Fibroblast of skin of back (primary cell): ENCODE results near the gene MT4.
A peak's percentile ranks its signal among the peaks of the same experiment; 100 is the strongest.
"Not testable (repeated sequence)": the region's sequence is repeated elsewhere in the genome, so short reads cannot be mapped to it uniquely, and the experiment has no call there.

ENCODE experiments used
- DNase-seq: peaks from one replicate; pipeline ENCODE4 v3.0.0-alpha.2; 2013

Gene MT4

DNA sequence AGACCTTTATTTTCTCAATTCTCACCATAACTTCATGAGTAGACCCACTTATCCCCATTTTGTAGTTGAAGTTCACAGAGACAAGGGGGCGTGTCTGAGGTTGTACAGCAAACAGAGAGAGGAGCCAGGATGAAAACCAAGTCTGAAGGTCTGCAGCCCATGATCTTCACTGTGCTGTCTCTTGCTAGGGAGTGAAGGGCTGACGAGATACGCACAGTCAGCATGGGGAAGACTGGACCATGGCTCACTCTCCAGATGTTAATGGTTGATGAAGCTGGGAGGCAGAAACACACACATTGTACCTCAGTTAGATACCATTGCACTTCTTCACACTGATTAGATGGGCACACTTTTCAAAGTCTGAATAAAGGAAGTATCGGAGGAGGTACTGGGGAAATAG is 5.8 kb upstream of the MT4 start:
- DNase-seq: no peak

DNA sequence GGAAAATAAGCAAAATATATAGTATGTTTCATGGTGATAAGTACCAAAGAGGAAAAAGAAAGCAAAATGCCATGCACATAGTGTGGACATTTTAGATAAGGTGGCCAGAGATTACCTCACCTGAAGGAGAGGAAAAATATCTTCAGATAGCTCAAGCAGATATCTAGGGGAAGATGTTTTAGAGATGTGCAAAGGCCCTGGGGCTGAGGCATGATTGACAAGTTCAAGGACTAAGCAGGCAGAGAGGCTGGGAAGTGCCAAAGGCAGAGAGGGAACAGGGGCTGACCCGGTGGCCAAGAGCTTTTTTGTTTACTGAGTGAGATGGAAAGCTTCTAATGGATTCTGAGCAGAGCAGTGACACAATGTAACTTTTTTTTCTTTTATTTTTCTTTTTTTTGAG is 4.4 kb upstream of the MT4 start:
- DNase-seq: no peak

DNA sequence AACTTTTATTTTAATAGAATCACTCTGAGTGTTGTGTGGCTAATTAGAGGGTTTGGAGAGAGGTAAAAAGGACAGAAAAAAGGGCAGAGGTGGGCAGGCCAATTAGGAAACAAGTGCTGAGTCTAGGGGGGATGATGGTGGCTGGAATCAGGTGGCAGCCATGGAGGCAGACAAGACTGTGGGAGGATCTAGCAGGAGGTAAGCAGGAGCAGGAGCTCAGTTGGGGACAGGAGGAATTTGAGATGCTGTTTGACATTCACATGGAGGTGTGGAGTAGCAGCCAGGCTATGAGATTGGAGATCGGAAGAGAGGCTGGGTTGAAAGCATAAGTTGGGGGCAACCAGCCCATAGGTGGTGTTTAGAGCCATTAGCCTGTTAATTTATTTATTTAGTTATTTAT is 3.7 kb upstream of the MT4 start:
- no peak for DNase-seq

DNA sequence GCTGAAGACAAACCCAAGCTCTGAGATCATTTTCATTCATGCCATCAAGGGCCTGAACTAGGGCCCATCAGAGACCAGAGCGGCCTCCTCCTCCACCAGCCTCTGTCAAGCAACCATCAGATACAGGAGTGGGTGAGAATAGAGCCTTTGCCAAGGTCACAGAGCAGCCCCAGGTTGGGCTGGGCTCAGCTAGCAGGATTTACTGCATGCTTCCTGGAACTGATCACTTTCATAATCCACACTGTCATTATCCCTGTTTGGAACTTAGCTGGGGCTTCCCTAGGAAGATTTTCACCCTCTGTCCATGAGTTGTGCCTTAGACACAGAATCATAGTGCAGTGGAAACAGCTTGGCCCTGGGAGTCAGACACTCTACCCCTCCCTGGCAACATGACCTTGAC is 5.1 kb downstream of the MT4 start:
- no peak for DNase-seq

DNA sequence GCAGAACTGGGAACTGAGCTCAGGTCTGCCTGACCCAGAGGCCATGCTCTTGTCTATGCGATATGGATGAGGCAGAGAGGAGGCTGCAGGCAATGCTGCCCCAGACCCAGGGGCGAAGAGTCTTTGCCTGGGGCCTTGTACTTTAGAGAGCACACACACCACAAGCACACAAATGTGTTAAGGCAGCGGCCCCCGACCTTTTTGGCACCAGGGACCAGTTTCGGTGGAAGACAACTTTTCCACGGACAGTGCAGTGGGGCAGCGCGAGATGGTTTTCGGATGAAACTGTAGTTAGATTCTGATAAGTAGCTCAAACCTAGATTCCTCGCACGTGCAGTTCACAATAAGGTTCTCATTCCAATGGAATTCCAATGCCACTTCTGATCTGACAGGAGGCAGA is 6.7 kb downstream of the MT4 start:
- no peak for DNase-seq

DNA sequence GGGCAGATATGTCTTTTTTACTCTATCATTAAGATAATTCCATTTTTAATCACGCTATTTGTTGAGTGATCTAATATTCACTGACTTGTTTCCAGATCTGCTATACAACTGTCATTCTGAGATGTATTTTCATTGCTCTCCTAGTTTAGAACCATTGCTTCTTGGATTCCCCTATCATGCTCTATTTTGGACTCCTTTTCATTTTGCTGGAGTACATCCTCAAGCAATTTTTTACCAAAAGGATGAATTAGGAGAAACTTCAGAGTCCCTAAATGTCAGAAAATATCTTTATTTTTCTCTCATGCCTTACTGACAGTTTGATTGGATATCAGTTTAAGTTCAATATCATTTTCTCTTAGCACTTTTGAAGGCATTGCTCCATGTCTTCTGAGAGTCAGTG is 9.8 kb downstream of the MT4 start:
- DNase-seq: no peak

DNA sequence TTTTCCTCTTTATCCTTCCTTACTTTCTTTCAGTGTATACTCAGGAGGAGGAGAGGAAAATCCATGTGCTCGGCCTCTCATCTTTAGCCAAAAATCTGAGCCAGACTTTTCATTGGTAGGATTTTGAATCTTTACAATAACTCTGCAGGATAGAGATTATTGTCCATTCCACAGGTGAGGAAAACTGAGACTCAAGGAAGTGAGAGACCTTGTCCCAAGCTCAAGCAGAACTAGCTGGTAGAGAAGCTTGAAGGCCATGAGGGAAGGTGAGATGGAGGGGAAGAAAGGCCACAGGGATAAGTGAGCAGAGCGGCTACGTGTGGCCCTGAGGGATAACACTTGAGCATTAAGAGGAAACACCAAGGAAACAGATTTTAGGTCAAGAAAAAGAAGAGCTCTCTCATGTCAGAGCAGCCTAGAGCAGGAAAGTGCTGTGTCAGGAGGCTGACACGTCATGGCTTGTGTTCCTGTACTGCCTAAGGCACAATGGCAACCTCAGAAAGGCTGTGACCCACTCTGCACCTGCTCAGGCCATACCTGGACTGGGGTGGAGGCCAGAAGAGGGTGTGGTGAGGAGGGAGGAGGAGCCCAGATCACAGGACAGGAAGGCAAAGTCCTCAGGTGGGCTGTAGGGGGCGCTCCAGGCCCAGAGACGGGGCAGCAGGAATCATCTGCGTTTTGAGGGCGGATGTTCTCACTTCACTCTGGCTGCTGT is 11.9 kb downstream of the MT4 start:
- DNase-seq: peak; percentile 49

DNA sequence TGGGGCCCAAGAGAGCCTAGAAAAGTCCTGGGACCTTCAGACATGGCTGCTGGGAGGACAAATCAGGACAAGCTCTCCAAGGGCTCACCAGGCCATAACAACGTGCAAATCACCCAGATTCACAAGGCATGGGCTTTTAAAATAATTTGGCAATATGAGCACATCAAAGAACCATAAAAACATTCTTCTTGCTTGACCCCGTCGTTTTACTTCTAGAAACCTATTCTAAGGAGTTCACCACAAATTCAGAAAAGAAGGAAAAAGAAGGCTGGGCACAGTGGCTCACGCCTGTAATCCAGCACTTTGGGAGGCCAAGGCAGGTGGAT is 12.4 kb downstream of the MT4 start:
- no peak for DNase-seq

DNA sequence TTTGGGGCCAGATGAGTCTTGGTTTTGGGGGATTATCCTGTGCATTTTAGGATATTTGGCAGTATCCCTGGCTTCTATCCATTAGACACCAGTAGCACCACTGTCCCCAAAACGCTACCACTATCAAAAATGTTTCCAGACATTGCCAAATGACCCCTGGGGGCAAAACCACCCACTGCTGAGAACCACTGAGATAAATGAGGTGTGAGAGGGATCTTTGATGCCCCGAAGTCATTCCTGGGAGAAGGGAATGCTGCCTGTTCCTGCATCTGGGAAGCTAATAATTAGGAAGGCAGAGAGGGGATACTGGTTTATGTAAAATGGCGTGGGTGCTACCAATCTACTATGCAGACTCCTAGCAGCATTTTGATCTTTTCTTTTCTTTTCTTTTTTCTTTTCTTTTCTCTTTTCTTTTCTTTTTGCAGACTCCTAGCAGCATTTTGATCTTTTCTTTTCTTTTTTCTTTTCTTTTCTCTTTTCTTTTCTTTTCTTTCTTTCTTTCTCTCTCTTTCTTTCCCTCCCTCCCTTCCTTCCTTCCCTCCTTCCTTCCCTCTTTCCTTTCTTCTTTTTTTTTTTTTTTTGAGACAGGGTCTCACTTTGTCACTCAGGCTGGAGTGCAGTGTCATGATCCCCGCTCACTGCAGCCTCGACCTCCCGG is 15.6 kb downstream of the MT4 start:
- no peak for DNase-seq

DNA sequence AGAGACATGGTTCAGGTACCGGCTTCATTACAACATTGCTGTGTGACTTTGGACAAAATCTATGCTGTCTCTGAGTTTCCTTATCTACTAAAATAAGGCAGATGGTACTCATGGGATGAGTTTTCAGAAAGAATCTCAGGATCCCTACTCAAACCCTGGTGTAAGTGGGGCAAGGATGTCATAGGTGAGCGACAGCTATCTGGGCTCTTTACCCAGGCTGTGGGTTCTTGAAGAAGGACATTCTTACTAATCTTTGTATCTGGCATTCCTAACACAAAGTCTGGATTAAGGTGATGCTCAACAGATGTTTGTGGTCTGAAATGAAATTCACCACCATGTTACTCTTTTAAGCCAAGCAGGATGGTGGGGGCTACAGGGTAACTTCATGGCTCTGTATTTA is 18.0 kb downstream of the MT4 start:
- DNase-seq: not testable (repeated sequence)

DNA sequence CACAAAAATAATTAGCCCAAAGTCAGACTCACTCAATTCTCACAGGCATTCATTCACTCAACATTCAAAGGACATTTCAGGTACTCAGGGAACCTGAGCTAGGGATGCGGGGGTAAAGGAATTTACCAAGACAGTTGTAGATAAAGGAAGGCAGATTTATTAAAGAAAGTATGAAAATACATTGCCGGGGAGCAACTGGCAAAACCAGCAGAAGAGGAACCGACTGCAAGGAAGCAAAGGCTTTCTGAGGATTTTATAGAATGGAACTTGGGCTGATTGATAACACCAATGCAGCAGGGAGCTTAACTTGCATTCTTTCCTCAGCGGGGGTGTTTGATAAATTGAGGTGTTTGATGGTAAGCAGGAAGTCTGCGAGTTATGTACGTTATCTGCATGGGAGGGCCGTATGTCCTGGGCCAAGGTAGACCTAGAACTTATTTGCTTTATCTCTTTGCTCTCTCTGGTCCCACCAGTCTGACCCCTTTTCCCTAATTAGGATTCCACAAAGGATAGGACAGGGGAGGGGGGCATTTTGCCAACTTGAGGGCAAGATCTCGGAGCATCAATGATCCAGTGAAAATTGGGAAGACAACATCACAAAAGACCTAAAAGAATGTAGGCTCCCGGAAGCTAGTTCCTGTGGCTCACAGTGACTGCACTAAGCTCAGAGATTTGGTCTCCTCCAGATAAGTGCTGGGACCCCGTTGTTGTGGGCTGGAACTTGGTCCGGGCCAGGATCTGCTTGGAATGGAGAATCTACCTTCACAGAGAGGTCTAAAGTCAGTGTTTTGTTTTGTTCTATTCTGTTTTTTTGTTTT is 18.7 kb downstream of the MT4 start:
- DNase-seq: no peak

DNA sequence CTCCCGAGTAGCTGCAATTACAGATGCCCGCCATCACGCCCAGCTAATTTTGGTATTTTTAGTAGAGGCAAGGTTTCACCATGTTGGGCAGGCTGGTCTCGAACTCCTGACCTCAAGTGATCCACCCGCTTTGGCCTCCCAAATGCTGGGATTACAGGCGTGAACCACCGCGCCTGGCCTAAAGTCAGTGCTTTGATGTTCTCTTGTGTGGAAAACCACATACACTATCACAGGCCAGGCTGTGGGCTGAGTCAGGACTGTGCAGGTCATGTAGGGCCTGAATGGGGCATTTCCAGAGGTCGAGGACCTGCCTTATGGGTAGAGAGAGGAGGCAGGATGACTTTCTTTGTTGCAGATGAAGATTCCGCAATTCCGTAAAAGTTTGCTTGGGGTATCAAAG is 19.4 kb downstream of the MT4 start:
- no peak for DNase-seq

DNA sequence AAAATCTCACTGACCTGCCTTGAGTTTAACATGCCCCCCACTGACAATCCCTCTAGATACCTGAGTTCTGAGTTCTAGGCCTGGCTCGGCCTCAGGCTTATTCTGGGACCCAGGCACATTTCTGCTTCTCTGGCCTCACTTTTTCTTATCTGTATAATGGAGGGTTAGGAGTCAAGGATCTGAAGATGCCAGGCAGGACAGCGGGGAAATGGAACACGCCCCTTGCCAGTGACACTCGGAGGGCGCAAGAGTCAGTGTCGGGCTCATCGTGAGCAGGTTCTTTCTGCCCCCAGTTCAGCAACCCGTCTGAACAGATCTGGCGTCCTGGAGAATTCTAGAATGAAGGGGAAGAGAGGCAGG is 23.9 kb downstream of the MT4 start:
- no peak for DNase-seq

DNA sequence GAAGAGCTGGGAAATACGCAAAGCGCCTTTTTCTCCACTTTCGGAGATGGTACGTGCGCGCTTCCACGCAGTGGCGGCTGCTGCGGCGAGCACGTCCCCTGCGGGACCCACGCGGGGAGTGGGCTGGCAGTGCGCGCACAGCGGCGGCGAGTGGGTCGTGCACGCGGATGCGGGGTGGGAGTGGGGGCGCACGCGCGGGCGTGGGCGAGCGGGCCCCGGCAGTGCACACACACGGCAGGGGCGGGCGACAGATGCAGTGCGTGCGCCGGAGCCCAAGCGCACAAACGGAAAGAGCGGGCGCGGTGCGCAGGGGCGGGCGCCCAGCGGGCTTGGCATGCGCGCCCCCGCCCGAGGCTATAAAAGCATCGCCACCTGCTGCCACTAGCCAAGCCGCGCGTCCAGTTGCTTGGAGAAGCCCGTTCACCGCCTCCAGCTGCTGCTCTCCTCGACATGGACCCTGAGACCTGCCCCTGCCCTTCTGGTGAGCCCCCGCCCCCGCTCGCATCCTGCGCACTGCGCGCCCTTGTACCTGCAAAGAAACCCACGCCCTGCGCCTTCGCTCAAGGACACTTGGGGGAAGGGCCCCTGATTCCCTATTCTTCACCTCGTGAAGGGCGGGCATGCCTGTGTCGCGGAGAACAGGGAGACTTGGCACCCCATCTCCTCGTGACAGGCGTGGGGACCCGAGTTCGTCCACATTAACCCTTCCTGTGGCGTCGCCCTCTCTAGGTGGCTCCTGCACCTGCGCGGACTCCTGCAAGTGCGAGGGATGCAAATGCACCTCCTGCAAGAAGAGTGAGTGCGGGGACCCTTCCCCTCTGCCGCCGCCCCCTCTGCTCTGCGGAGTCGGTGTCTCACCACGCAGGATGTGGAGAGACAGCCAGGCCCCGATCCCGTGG is 24.5 kb downstream of the MT4 start, which contains the start of gene MT3:
TSS of gene MT3 (plus strand) at position 388 of the 899 bp plus-strand sequence. CDS start at position 451, 63 bp downstream.
- DNase-seq: peak; percentile 21

DNA sequence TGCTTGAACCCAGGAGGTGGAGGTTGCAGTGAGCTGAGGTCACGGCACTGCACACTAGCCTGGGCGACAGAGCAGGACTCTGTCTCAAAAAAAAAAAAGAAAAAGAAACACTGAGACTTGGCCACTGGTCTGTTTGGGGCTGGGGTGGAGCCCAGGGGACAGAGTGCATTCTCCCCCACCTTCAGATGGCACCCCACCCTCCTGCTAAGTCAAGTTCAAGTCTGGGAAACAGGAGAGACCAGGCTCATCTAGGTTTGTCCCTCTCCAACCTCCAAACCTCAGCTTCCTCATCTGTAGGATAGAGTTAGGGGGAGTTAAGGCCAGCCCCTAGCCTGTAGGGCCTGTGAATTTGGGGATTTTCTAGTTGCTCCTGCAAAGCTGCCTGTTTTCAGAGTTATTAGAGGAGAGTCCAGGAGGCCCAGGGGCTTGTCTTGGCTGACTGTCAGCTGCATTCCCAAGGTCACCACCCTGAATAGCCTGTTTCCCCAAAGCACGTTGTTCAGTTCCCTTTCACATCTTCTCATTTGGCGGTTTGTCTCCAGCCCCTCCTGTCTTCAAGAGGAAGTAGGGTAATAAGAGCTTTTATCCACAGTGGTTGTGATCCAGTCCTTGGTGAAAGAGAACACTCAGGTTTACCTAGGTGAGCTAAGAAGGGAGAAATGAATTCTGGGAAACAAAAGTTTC is 26.6 kb downstream of the MT4 start:
- no peak for DNase-seq

DNA sequence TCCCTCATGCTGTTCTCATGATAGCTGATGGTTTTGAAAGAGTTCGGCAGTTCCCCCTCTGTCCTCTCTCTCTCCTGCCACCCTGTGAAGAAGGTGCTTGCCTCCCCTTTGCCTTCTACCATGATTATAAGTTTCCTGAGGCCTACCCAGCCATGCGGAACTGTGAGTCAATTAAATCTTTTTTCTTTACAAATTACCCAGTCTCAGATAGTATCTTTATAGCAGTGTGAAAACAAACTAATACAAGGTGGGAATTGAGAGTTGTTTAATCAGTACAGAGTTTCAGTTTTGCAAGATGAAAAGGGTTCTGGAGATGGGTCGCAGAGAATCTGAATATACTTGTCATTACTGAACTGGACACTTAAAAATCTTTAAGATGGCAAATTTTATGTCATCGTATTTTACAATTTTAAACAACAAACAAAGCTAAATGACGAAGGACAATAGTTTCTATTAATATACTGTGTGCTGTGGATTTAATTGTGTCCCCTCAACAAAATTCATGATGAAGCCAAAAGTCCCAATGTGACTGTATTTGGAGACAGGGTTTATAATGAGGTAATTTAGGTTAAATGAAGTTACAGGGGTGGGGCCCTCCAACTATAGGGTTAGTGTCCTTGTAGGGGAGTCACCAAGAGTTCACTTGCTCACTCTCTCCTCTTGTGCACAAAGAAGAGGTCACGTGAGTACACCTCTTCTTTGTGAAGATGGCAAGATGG is 28.9 kb downstream of the MT4 start:
- no peak for DNase-seq

DNA sequence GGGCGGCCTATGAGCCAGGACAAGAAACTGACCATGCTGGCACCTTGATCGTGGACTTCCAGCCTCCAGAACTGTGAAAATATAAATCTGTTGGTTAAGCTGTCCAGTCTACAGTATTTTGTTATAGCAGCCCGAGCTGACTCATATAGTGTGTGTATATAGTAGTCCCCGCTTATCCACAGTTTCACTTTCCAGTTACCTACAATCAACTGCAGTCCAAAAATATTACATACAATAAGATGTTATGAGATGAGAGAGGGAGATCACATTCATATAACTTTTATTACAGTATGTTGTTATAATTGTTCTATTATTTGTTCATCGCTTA is 29.4 kb downstream of the MT4 start:
- DNase-seq: no peak

DNA sequence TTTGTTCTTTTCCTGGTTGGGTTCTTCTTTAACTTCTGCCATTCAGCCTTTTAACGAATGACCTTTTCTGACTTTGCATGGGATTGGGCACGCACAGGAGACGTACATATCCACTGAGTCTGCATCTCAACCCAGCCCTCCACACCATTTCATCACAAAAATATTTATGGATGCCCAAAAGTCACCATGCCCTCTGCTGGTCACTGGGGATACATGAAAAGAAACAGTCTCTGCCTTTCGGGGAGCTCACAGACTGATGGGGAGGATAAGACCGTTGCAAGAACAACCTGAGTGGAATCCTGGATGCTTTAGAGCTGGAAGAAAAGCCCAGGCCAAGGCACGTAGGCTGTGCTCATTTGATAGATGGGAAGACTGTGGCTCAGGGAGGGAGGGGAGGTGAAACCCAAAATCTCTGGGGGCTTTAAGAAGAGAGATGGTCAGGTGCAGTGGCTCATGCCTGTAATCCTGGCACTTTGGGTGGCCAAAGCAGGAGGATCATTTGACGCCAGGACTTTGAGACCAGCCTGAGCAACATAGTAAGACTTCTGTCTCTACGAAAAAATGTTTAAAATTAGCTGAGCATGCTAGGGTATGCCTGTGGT is 35.6 kb downstream of the MT4 start:
- peak; percentile 68 for DNase-seq

DNA sequence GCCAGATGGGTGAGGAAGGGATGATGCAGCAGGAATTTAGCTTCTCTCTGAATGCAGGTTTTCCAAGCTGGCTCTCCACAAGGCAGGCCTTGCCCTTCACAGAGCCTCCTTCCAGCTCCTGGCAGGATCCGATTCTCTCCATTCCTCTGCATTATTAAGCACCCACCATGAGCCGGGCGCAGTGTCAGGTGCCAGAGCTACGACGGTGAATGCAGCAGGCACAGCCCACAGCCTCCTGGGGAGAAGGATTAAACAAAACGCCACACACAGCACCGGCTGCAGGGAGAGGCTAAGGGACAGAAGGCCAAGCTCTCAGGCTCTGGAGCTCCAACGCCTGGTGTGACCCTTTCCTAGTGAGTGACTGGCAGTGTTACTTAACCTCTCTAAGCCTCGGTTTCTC is 36.5 kb downstream of the MT4 start:
- no peak for DNase-seq

DNA sequence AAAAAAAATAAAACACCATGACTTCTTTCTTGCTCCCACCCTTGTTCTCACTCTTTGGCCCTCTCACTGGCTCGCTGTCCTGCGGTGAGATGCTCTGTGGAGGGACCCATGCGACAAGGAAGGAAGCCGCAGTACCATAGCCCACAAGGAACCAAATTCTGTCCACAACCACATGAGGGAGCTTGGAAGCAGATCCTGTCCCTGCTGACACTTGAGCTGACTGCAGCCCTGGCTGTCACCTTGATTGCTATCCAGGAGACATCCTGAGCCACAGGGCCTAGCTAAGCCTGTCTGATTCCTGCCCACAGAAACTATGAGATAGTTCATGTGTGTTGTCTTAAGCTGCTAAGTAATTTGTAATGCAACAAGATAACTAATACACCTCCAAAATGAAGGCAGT is 38.7 kb downstream of the MT4 start:
- peak; percentile 60 for DNase-seq

DNA sequence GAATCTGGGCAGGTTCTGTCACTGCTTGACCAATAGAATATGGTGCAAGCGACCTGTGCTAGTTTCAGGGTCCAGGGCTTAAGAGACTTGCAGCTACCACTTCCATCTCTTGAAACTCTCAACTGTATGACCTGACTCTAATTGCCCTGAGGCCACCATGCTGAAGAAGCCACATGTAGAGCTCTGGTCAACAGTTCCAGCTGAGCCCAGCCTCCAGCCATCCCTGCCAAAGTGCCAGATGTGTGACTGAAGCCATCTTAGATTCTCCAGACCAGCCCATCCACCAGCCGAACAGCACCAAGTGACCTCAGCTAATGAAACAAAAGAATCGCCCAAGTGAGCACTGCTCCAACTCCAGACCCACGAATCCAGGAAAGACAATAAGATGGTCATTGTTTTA is 40.1 kb downstream of the MT4 start:
- DNase-seq: no peak
